Spleen (tissue), 11 donors: Measurements from ENCODE around the gene SLC16A8. TPM values are rescaled to one million over a fixed set of nuclear protein-coding genes. Genes with fewer than 3 reads are reported as not detected.

Source experiments
- DNase-seq: peaks from one replicate; pipeline ENCODE4 v3.0.0-alpha.2; 2020
- H3K27ac ChIP-seq, 8 donors: fragments of 200-600 bp; sonication (generic) in 7 of 8; 1 replicate in 4 of 8; 2 replicates in 4 of 8; pipeline versions ENCODE4 v1.5.0 to v1.8.0; 2016 to 2021; ENCODE audit warnings: inconsistent platforms in 4 of 8, mild to moderate bottlenecking in 4 of 8, moderate library complexity in 1 of 8
- H3K27me3 ChIP-seq, 7 donors: fragments of 200-600 bp; sonication (generic) in 6 of 7; replicated peaks in 1 of 7; 1 replicate in 4 of 7; 2 replicates in 3 of 7; pipeline versions ENCODE4 v1.5.0 to v1.8.0; 2016 to 2021; ENCODE audit warnings: inconsistent platforms in 3 of 7, mild to moderate bottlenecking in 1 of 7
- H3K36me3 ChIP-seq, 6 donors: fragments of 200-600 bp; sonication (generic) in 5 of 6; 1 replicate in 4 of 6; 2 replicates in 2 of 6; pipeline versions ENCODE4 v1.5.0 to v1.8.0; 2016 to 2021; ENCODE audit warnings: inconsistent platforms in 2 of 6
- H3K4me1 ChIP-seq, 6 donors: fragments of 200-600 bp; sonication (generic) in 5 of 6; 1 replicate in 3 of 6; 2 replicates in 3 of 6; pipeline versions ENCODE4 v1.5.0 to v1.8.0; 2016 to 2021; ENCODE audit warnings: inconsistent platforms in 3 of 6
- H3K4me3 ChIP-seq, 8 donors: fragments of 200-600 bp; sonication (generic) in 7 of 8; 1 replicate in 4 of 8; 2 replicates in 4 of 8; pipeline versions ENCODE4 v1.5.0 to v1.8.0; 2016 to 2021; ENCODE audit warnings: inconsistent platforms in 4 of 8, mild to moderate bottlenecking in 4 of 8, moderate library complexity in 2 of 8
- H3K9me3 ChIP-seq, 8 donors: fragments of 200-600 bp; sonication (generic) in 7 of 8; 1 replicate in 4 of 8; 2 replicates in 4 of 8; pipeline versions ENCODE4 v1.5.0 to v1.8.0; 2016 to 2021; ENCODE audit warnings: inconsistent platforms in 4 of 8
- POLR2A ChIP-seq, 3 donors: fragments of 450-650 bp; IDR thresholded peaks; one replicate each; pipeline ENCODE4 v1.5.1; 2017; ENCODE audit warnings: antibody characterized with exemption in 3 of 3, mild to moderate bottlenecking in 1 of 3
- POLR2AphosphoS5 ChIP-seq, 3 donors: sonication (generic); formaldehyde crosslinking; IDR thresholded peaks; one replicate each; pipeline ENCODE4 v1.5.1; 2017; ENCODE audit warnings: antibody characterized with exemption in 3 of 3
- WGBS, 5 donors: extraction: QIAGEN DNeasy Blood & Tissue Kit in 3 of 5; methylation state at CpG; one replicate each; pipeline versions ENCODE4 v1.1.5 to v1.1.7; 2013 to 2018; 5-methylcytosine and 5-hydroxymethylcytosine counted together
- intact Hi-C: fragments of 100-400 bp; cut with DNase I; formaldehyde crosslinking; loops from one replicate; pipeline ENCODE4 v1.15.0; 2023; ENCODE audit warnings: low total_unique reads
- polyA plus RNA-seq, 3 donors: library from polyadenylated mRNA; stranded (reverse); fragments of 200-250 nt; gene quantifications; one replicate each; pipeline ENCODE4 v1.2.1, GENCODE V29; 2013
- total RNA-seq, 7 donors: library from RNA; depleted of rRNA in 3 of 7; stranded (reverse); fragments of >200 nt in 3 of 7; fragmentation: NEBNext Ultra II Directional in 4 of 7; extraction: Animal tissue kit (Norgen Biotek cat#: 25700) in 4 of 7; gene quantifications; one replicate each; pipeline versions ENCODE4 v1.1.0 to v1.2.1, GENCODE V29; 2016 to 2021
- TF ChIP-seq, protein P1 (sequence below), 11 experiments: fragments of 200-600 bp in 7 of 11; fragments of 450-650 bp in 4 of 11; sonication (generic) in 4 of 11; IDR thresholded peaks in 8 of 11; conservative IDR thresholded peaks in 3 of 11; 1 replicate in 7 of 11; 2 replicates in 4 of 11; pipeline versions ENCODE4 v1.4.0 to v1.8.0; 2016 to 2021; ENCODE audit warnings: antibody characterized with exemption in 11 of 11, inconsistent platforms in 4 of 11, mild to moderate bottlenecking in 1 of 11
- donor health status: healthy with polysubstance abuse.
- donor health status: DM: no; HTN: no; CAD: no; lungs with moderate emphysema.
- donor health status: DM: no; HTN: no; CAD: no.
- donor health status: Bipolar disorder and iron deficiency.
- donor health status: healthy.
- donor health status: DM: no; HTN: no; CAD: no.
- donor health status: DM: yes; HTN: yes; CAD: no.

The SLC16A8 gene
- total and polyA plus RNA-seq, 10 donors: 0.22 to 1.2 (median 0.68) TPM; not detected in 4

- DNase-seq: no peak
Observed at GRCh38 chr22:38107692-38108515, 23.9 kb upstream of the SLC16A8 start.

DNA sequence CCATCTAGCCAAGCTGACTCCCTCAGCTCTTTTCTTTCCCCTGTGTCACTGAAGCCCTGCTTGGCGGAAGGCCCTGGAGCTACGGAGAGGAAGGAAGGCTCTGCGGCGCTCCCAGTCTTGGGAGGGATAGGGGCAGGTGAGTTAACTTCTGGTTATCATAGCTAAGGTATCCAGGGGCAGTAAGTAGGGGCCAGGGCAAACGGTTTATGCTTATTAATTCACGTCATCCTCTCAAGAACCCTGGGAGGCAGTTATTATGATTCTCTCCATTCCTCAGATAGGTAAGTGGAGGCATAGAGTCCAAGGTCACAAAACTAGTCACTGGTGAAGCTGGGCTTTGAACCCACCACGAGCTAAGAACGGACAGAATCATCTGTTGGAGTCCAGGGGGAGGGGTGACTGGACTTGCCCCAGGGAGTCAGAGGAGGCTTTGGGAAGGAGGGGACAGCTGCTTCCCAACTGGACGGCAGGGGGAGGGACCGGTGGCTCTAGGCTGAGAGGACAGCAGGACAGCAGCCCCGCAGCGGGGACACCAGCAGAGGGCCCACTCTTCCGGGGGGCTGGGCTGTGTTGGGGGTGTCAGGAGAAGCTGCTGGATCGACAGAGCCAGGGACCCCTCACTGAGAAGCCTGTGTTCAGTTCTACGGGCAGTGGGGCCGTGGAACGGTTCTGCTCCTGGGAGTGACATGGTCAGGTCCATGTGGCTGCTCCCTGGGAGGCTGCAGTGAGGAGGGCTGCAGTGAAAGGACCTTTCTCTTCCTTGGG lies 23.0 kb upstream of the SLC16A8 start:
- WGBS, 5 donors: 78 to 88% (median 87%) methylated on average over 16 to 17 of the region's 17 CpGs

More at GRCh38 chr22:38107692-38108515, 23.9 kb upstream of the SLC16A8 start:
- Histone ChIP-seq H3K27me3 (no peaks in the 10 kb centered on the region), H3K4me1 (no peaks in the 10 kb centered on the region), H3K9me3 (no peaks in the 10 kb centered on the region), H3K4me3 (no peak overlapping the region), H3K36me3 (peaks cover 0 to 13% (median 5%) of the 10 kb centered on the region in 6 donors), H3K27ac (no peak overlapping the region)
- intact Hi-C loops: no loop called here
- TF ChIP-seq POLR2AphosphoS5 (IDR thresholded peaks at IDR 0.05) (no peak), POLR2A (IDR thresholded peaks at IDR 0.05) (no peak)
- TF ChIP-seq, protein P1, sequence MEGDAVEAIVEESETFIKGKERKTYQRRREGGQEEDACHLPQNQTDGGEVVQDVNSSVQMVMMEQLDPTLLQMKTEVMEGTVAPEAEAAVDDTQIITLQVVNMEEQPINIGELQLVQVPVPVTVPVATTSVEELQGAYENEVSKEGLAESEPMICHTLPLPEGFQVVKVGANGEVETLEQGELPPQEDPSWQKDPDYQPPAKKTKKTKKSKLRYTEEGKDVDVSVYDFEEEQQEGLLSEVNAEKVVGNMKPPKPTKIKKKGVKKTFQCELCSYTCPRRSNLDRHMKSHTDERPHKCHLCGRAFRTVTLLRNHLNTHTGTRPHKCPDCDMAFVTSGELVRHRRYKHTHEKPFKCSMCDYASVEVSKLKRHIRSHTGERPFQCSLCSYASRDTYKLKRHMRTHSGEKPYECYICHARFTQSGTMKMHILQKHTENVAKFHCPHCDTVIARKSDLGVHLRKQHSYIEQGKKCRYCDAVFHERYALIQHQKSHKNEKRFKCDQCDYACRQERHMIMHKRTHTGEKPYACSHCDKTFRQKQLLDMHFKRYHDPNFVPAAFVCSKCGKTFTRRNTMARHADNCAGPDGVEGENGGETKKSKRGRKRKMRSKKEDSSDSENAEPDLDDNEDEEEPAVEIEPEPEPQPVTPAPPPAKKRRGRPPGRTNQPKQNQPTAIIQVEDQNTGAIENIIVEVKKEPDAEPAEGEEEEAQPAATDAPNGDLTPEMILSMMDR (IDR thresholded peaks at IDR 0.05 in 8 of 11, conservative IDR thresholded peaks at IDR 0.05 in 3 of 11): no peak
- 78 to 91% (median 86%) methylated on average over 10 to 17 of the region's 17 CpGs for WGBS, 5 donors

GRCh38 chr22:38104084-38104483 lies 20.1 kb upstream of the SLC16A8 start:
- H3K4me3 ChIP-seq: no peak overlapping the region
- intact Hi-C loops: no loop called here
- no peaks in the 10 kb centered on the region for H3K36me3 ChIP-seq
- DNase-seq: no peak
- 83 to 92% (median 88%) methylated on average over 6 of the region's 6 CpGs for WGBS, 5 donors
- H3K27me3 ChIP-seq: no peaks in the 10 kb centered on the region
- TF ChIP-seq POLR2AphosphoS5 (IDR thresholded peaks at IDR 0.05) (no peak), POLR2A (IDR thresholded peaks at IDR 0.05) (no peak)
- TF ChIP-seq, protein P1 (IDR thresholded peaks at IDR 0.05 in 8 of 11, conservative IDR thresholded peaks at IDR 0.05 in 3 of 11): peak in 1 of 11 experiments; percentile 40
- no peaks in the 10 kb centered on the region for H3K9me3 ChIP-seq
- H3K27ac ChIP-seq: no peak overlapping the region
- H3K4me1 ChIP-seq: no peaks in the 10 kb centered on the region

More for the DNA sequence above, 23.0 kb upstream of the SLC16A8 start:
- no peaks in the 10 kb centered on the region for H3K9me3 ChIP-seq
- no peak for DNase-seq
- no peak overlapping the region for H3K4me3 ChIP-seq
- intact Hi-C loops: no loop called here
- H3K4me1 ChIP-seq: no peaks in the 10 kb centered on the region
- no peaks in the 10 kb centered on the region for H3K27me3 ChIP-seq
- TF ChIP-seq, protein P1 (IDR thresholded peaks at IDR 0.05 in 8 of 11, conservative IDR thresholded peaks at IDR 0.05 in 3 of 11): no peak
- TF ChIP-seq POLR2A (IDR thresholded peaks at IDR 0.05) (no peak), POLR2AphosphoS5 (IDR thresholded peaks at IDR 0.05) (no peak)
- H3K27ac ChIP-seq: no peak overlapping the region
- H3K36me3 ChIP-seq: peaks cover 0 to 6% (median under 1%) of the 10 kb centered on the region in 6 donors

GRCh38 chr22:38103641-38104040 lies 19.7 kb upstream of the SLC16A8 start:
- Histone ChIP-seq H3K9me3 (no peaks in the 10 kb centered on the region), H3K27me3 (no peaks in the 10 kb centered on the region), H3K4me3 (no peak overlapping the region), H3K27ac (no peak overlapping the region), H3K4me1 (peaks cover 0 to 2% (median 0%) of the 10 kb centered on the region in 6 donors), H3K36me3 (no peaks in the 10 kb centered on the region)
- TF ChIP-seq POLR2AphosphoS5 (IDR thresholded peaks at IDR 0.05) (no peak), POLR2A (IDR thresholded peaks at IDR 0.05) (no peak)
- TF ChIP-seq, protein P1 (IDR thresholded peaks at IDR 0.05 in 8 of 11, conservative IDR thresholded peaks at IDR 0.05 in 3 of 11): no peak
- no peak for DNase-seq
- intact Hi-C loops: no loop called here
- WGBS, 5 donors: 71 to 83% (median 79%) methylated on average over 8 of the region's 8 CpGs
